Stimulated activated CD8-positive, alpha-beta memory T cell treated with anti-CD3 and anti-CD28 coated beads, Interleukin-12 subunit alpha, Interleukin-12 subunit beta, amount 100 ng/mL, for 1 hour (primary cell): ENCODE data around the gene GPRC5D.

Experiments
- DNase-seq: peaks from one replicate; pipeline ENCODE4 v3.0.0-alpha.2; 2020; ENCODE audit warnings: low read depth

The GPRC5D gene

GRCh38 chr12:12934556-12934955 lies 17.4 kb downstream of the GPRC5D start:
- no peak for DNase-seq

GRCh38 chr12:12933742-12934141 lies 18.2 kb downstream of the GPRC5D start:
- DNase-seq: no peak

- no peak for DNase-seq
Observed at GRCh38 chr12:12930633-12931219, 21.2 kb downstream of the GPRC5D start.

GRCh38 chr12:12929696-12930095 lies 22.3 kb downstream of the GPRC5D start:
- DNase-seq: no peak

GRCh38 chr12:12927211-12928079 lies 24.5 kb downstream of the GPRC5D start:
- no peak for DNase-seq

- DNase-seq: no peak
Observed at GRCh38 chr12:12926571-12927071, 25.3 kb downstream of the GPRC5D start.

GRCh38 chr12:12925388-12925787 lies 26.6 kb downstream of the GPRC5D start:
- DNase-seq: no peak

GRCh38 chr12:12924169-12924568 lies 27.8 kb downstream of the GPRC5D start:
- no peak for DNase-seq

- no peak for DNase-seq
Observed at GRCh38 chr12:12922978-12923377, 29.0 kb downstream of the GPRC5D start.

GRCh38 chr12:12922191-12922616 lies 29.8 kb downstream of the GPRC5D start:
- DNase-seq: no peak

GRCh38 chr12:12919666-12920435 lies 32.1 kb downstream of the GPRC5D start:
- DNase-seq: no peak

- no peak for DNase-seq
Observed at GRCh38 chr12:12918781-12919389, 33.1 kb downstream of the GPRC5D start.

- DNase-seq: no peak
Observed at GRCh38 chr12:12917517-12917916, 34.5 kb downstream of the GPRC5D start.

- peak; percentile 79 for DNase-seq
Observed at GRCh38 chr12:12916135-12916944, 35.6 kb downstream of the GPRC5D start.

GRCh38 chr12:12915656-12916055 lies 36.3 kb downstream of the GPRC5D start:
- no peak for DNase-seq

GRCh38 chr12:12912711-12913110 lies 39.3 kb downstream of the GPRC5D start:
- DNase-seq: no peak

GRCh38 chr12:12909995-12910420 lies 42.0 kb downstream of the GPRC5D start:
- no peak for DNase-seq

- DNase-seq: no peak
Observed at GRCh38 chr12:12909228-12909994, 42.6 kb downstream of the GPRC5D start.

GRCh38 chr12:12908711-12909110 lies 43.3 kb downstream of the GPRC5D start:
- no peak for DNase-seq

GRCh38 chr12:12908252-12908651 lies 43.7 kb downstream of the GPRC5D start:
- DNase-seq: no peak
